ENCODE data around the gene C4orf36. TPM values are rescaled to one million over a fixed set of nuclear protein-coding genes. Genes with fewer than 3 reads are reported as not detected.

C4orf36 gene
- total RNA-seq, 1 donor from 2014 or later = 1.3 TPM

DNA sequence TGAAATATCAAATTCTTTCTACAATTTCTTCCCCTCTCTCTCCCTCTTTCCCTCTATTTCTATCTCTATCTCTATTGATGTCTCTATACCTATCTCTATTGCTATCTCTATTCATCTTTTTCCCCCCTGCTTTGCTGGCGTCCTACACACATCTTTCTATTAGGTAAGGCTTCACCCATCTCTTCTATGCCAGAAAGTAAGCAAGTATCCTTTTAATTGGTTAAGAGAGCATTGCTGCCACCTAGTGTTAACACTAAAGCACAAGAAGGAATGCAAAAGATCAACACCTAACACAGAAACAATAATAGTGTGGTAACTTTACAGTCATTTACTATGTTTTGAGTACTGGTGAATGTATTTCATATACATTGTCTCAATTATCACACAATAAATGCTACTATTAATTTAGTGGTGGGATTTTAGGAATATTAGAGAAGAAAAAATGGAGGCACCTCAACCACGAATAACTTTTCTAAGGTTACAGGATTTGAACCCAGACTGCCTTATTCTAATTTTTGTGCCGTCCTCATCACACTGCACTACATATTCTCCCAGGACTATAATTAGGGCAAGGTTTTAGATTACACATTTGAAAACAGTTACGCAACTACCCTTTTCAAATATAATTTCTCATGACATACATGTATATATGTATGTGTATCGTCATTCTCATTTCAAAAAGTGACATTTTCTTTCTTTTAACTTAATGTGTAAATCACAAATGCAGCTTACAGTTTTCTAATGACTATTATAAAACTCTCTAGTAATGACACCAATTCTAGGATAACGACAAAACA, 3.7 kb upstream of the C4orf36 start:
- H3K4me3 Mint-ChIP-seq = no peak overlapping the region
- DNase-seq (ENCODE audit: extremely low spot score, unreplicated experiment) = no peak
- H3K4me1 Mint-ChIP-seq (ENCODE audit: unreplicated experiment) = peaks cover 14% of the 10 kb centered on the region
- peaks cover 3% of the 10 kb centered on the region for H3K36me3 Mint-ChIP-seq
- TF ChIP-seq, protein P1, sequence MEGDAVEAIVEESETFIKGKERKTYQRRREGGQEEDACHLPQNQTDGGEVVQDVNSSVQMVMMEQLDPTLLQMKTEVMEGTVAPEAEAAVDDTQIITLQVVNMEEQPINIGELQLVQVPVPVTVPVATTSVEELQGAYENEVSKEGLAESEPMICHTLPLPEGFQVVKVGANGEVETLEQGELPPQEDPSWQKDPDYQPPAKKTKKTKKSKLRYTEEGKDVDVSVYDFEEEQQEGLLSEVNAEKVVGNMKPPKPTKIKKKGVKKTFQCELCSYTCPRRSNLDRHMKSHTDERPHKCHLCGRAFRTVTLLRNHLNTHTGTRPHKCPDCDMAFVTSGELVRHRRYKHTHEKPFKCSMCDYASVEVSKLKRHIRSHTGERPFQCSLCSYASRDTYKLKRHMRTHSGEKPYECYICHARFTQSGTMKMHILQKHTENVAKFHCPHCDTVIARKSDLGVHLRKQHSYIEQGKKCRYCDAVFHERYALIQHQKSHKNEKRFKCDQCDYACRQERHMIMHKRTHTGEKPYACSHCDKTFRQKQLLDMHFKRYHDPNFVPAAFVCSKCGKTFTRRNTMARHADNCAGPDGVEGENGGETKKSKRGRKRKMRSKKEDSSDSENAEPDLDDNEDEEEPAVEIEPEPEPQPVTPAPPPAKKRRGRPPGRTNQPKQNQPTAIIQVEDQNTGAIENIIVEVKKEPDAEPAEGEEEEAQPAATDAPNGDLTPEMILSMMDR (conservative IDR thresholded peaks at IDR 0.05) = peak; percentile 94
- H3K27ac Mint-ChIP-seq = no peak overlapping the region
- no peaks in the 10 kb centered on the region for H3K27me3 Mint-ChIP-seq
- H3K9me3 Mint-ChIP-seq = peaks cover 4% of the 10 kb centered on the region

DNA sequence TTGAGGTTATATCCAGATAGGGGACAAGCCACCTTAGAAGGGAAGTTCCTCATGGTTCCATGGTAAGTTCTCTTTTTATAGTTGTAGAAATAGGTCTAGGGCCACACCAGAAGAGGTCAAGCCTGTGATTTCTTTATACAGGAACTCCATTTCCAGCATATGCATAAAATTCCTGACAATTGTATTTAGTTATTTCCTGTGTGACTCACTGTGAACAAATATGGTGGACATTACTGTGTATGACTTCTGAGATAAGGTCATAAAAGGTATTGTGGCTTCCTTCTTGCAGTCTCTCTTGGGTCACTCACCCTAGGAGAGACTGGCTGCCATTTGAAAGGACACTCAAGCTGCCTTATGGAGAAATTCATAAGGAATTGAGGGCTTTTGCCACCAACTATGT, 2.2 kb upstream of the C4orf36 start:
- Mint-ChIP-seq H3K9me3 (peaks cover 4% of the 10 kb centered on the region), H3K27me3 (no peaks in the 10 kb centered on the region), H3K4me3 (peak overlapping the region; percentile 51), H3K27ac (peak overlapping the region; percentile 27), H3K36me3 (peaks cover 3% of the 10 kb centered on the region), H3K4me1 (ENCODE audit: unreplicated experiment) (peaks cover 18% of the 10 kb centered on the region)
- DNase-seq (ENCODE audit: extremely low spot score, unreplicated experiment) = no peak
- TF ChIP-seq, protein P1 (conservative IDR thresholded peaks at IDR 0.05) = no peak

DNA sequence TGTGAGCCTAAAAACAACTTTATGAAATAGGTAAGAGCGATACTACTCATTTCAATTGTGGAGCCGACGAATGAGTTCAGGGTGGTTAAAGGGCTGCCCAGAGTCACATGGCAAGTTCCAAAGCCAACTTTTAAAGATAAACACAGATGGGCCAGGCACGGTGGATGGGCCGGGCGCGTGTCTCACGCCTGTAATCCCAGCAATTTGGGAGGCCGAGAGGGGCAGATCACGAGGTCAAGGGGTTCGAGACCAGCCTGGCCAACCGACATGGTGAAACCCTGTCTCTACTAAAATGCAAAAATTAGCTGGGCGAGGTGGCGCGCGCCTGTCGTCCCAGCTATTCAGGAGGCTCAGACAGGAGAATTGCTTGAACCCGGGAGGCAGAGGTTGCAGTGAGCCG, 914 bp upstream of the C4orf36 start:
- TF ChIP-seq, protein P1 (conservative IDR thresholded peaks at IDR 0.05) = no peak
- peaks cover 4% of the 10 kb centered on the region for H3K9me3 Mint-ChIP-seq
- H3K27me3 Mint-ChIP-seq = no peaks in the 10 kb centered on the region
- H3K4me3 Mint-ChIP-seq = peak overlapping the region; percentile 93
- H3K36me3 Mint-ChIP-seq = peaks cover 3% of the 10 kb centered on the region
- H3K27ac Mint-ChIP-seq = peak overlapping the region; percentile 99
- no peak for DNase-seq (ENCODE audit: extremely low spot score, unreplicated experiment)
- H3K4me1 Mint-ChIP-seq (ENCODE audit: unreplicated experiment) = peaks cover 18% of the 10 kb centered on the region

DNA sequence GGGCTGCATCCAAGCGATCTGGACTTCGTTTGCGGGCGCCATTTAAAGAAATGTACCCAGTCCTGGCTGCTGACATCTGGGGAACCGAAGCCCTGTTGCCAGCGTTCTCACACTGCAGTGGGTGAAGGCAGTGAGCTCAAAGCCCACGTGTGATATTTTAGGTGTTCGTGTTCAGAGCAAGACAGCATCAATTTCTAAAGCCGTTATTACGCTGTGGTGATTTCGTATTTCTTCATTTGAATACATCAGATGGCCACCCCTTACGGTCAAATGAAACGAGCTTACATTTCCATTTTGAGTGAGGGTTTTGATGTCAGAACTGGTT, 376 bp upstream of the C4orf36 start:
- TF ChIP-seq, protein P1 (conservative IDR thresholded peaks at IDR 0.05) = peak; percentile 24
- H3K27me3 Mint-ChIP-seq = no peaks in the 10 kb centered on the region
- H3K27ac Mint-ChIP-seq = peak overlapping the region; percentile 99
- peaks cover 18% of the 10 kb centered on the region for H3K4me1 Mint-ChIP-seq (ENCODE audit: unreplicated experiment)
- H3K4me3 Mint-ChIP-seq = peak overlapping the region; percentile 93
- peaks cover 4% of the 10 kb centered on the region for H3K9me3 Mint-ChIP-seq
- no peak for DNase-seq (ENCODE audit: extremely low spot score, unreplicated experiment)
- H3K36me3 Mint-ChIP-seq = peaks cover 7% of the 10 kb centered on the region

DNA sequence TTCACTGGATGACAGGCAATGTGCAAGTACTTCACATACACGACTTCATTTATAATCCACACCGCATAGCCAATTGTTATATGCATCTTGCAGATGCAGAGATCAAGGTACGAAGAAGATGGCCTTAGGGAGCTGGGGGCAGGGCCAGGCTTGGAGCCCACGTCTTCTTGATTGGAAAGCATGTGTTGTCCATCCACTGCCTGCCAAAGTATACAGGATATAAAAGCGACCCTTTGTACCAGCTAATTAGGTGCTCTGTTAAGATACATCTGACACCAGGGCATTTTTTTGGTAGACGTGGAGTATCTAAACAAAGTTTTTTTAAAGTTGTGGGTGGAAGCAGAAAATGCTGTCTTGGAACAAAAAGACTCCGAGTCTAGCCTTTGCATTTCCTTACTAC, 1.4 kb downstream of the C4orf36 start:
- peaks cover 18% of the 10 kb centered on the region for H3K4me1 Mint-ChIP-seq (ENCODE audit: unreplicated experiment)
- peaks cover 4% of the 10 kb centered on the region for H3K9me3 Mint-ChIP-seq
- peak overlapping the region; percentile 98 for H3K27ac Mint-ChIP-seq
- H3K27me3 Mint-ChIP-seq = no peaks in the 10 kb centered on the region
- DNase-seq (ENCODE audit: extremely low spot score, unreplicated experiment) = no peak
- TF ChIP-seq, protein P1 (conservative IDR thresholded peaks at IDR 0.05) = no peak
- peak overlapping the region; percentile 91 for H3K4me3 Mint-ChIP-seq
- H3K36me3 Mint-ChIP-seq = peaks cover 9% of the 10 kb centered on the region
